GM12878 (cell line): ENCODE data around the gene SIKE1. TPM values are rescaled to one million over a fixed set of nuclear protein-coding genes. Genes with fewer than 3 reads are reported as not detected.

Experiments
- ATAC-seq: fragments of 200-7000 bp; cut with Tn5 transposase; 3 replicates; pipeline ENCODE4 v1.9.1; 2020; ENCODE audit warnings: mild to moderate bottlenecking, moderate library complexity
- BruUV-seq: library from RNA; stranded (reverse); fragments of 400-500 nt; replicated peaks from 2 replicates; lab custom pipeline; 2021; lab: Mats Ljungman, UMichigan
- CTCF ChIA-PET: fragments of 300-600 bp; sonication (Branson Sonifier 250); formaldehyde crosslinking; extraction: SDS; loops from one replicate; lab custom pipeline; 2021; ENCODE audit warnings: inconsistent platforms; lab: Yijun Ruan, JAX
- POLR2A ChIA-PET: fragments of 350-600 bp; formaldehyde crosslinking; extraction: SDS; loops from one replicate; lab custom pipeline; 2021; ENCODE audit warnings: inconsistent platforms; lab: Charles Lee
- RAD21 ChIA-PET: fragments of 300-600 bp; sonication (Branson Sonifier 250); formaldehyde crosslinking; loops from one replicate; lab custom pipeline; 2023; ENCODE audit warnings: antibody characterized with exemption; ENCODE audit not compliant: unreplicated experiment; lab: Charles Lee
- SMC1A ChIA-PET: fragments of 300-600 bp; sonication (Branson Sonifier 250); formaldehyde crosslinking; loops from one replicate; lab custom pipeline; 2023; ENCODE audit not compliant: unreplicated experiment, uncharacterized antibody; lab: Charles Lee
- DNase-seq: peaks from one replicate; pipeline ENCODE4 v3.0.0-alpha.2; 2011; ENCODE audit warnings: low read depth, low spot score
- FAIRE-seq: peaks from 3 replicates; lab custom pipeline; 2011; peaks lifted over from hg19 to GRCh38; lab: Jason Lieb, UNC
- H2AFZ ChIP-seq: 2 replicates; pipeline ENCODE4 v1.6.0; 2011; ENCODE audit warnings: low read depth, low read length, control low read depth; ENCODE audit not compliant: control insufficient read depth
- H3K27ac ChIP-seq: 2 replicates; pipeline ENCODE4 v1.5.1; 2011; ENCODE audit warnings: control low read depth; ENCODE audit not compliant: control insufficient read depth, insufficient read depth
- H3K27me3 ChIP-seq, 2 experiments: replicated peaks in 1 of 2; 2 replicates each; pipeline versions ENCODE4 v1.6.0 to v1.6.1; 2011; ENCODE audit warnings: low read length in 1 of 2; ENCODE audit not compliant: control insufficient read depth in 2 of 2, insufficient read depth in 2 of 2
- H3K36me3 ChIP-seq, 2 experiments: 2 replicates each; pipeline ENCODE4 v1.5.1; 2011; ENCODE audit warnings: low read length in 1 of 2; ENCODE audit not compliant: control insufficient read depth in 2 of 2, insufficient read depth in 2 of 2
- H3K4me1 ChIP-seq: 2 replicates; pipeline ENCODE4 v1.6.1; 2011; ENCODE audit warnings: mild to moderate bottlenecking, low read length, moderate library complexity, mixed read lengths; ENCODE audit not compliant: control insufficient read depth, insufficient read depth
- H3K4me2 ChIP-seq: 2 replicates; pipeline ENCODE4 v1.6.0; 2011; ENCODE audit warnings: control low read depth; ENCODE audit not compliant: control insufficient read depth, insufficient read depth
- H3K4me3 ChIP-seq: fragments of 200-600 bp; sonication (generic); 2 replicates; pipeline ENCODE4 v1.5.1; 2016
- H3K79me2 ChIP-seq: 2 replicates; pipeline ENCODE4 v1.6.0; 2011; ENCODE audit warnings: low read length; ENCODE audit not compliant: control insufficient read depth, insufficient read depth
- H3K9ac ChIP-seq: 2 replicates; pipeline ENCODE4 v1.8.0; 2011; ENCODE audit warnings: low read length, control low read depth, mixed read lengths; ENCODE audit not compliant: control insufficient read depth, insufficient read depth
- H3K9me3 ChIP-seq: replicated peaks from 3 replicates; pipeline ENCODE4 v1.5.1; 2011; ENCODE audit warnings: mild to moderate bottlenecking, low read length; ENCODE audit not compliant: control insufficient read depth, insufficient read depth
- H4K20me1 ChIP-seq: 2 replicates; pipeline ENCODE4 v1.6.0; 2011; ENCODE audit not compliant: control insufficient read depth, insufficient read depth
- CBFB ChIP-seq: IDR thresholded peaks from 2 replicates; pipeline ENCODE4 v1.6.1; 2016; ENCODE audit warnings: antibody characterized with exemption, low read depth
- HDAC6 ChIP-seq: fragments of 200-600 bp; sonication (generic); IDR thresholded peaks from one replicate; pipeline ENCODE4 v1.8.0; 2017; ENCODE audit warnings: antibody characterized with exemption; ENCODE audit not compliant: unreplicated experiment
- IRF5 ChIP-seq: fragments of 450-650 bp; IDR thresholded peaks from 2 replicates; pipeline ENCODE4 v1.6.1; 2017; ENCODE audit warnings: borderline replicate concordance
- LARP7 ChIP-seq: fragments of 450-650 bp; IDR thresholded peaks from 2 replicates; pipeline ENCODE4 v1.6.1; 2017; ENCODE audit warnings: mild to moderate bottlenecking
- MYB ChIP-seq: fragments of 150-350 bp; IDR thresholded peaks from 2 replicates; pipeline ENCODE4 v1.6.1; 2014; ENCODE audit warnings: mild to moderate bottlenecking, low read depth, low read length, borderline replicate concordance
- NBN ChIP-seq: fragments of 450-650 bp; IDR thresholded peaks from 2 replicates; pipeline ENCODE4 v1.6.1; 2016
- NFXL1 ChIP-seq: fragments of 450-650 bp; IDR thresholded peaks from 2 replicates; pipeline ENCODE4 v1.6.1; 2017; ENCODE audit warnings: antibody characterized with exemption, mild to moderate bottlenecking, borderline replicate concordance
- NFYA ChIP-seq: IDR thresholded peaks from 2 replicates; pipeline ENCODE4 v1.6.1; 2011; ENCODE audit warnings: low read depth, mild to moderate bottlenecking, low read length, improper control_type of control experiment, borderline replicate concordance
- POLR2AphosphoS2 ChIP-seq: IDR thresholded peaks from 2 replicates; pipeline ENCODE4 v1.6.1; 2011; ENCODE audit warnings: low read depth, mild to moderate bottlenecking, low read length, improper control_type of control experiment, moderate library complexity
- RELA ChIP-seq: fragments of 450-650 bp; IDR thresholded peaks from 2 replicates; pipeline ENCODE4 v1.8.0; 2014; ENCODE audit warnings: borderline replicate concordance; ENCODE audit not compliant: partially characterized antibody
- REST ChIP-seq: IDR thresholded peaks from 2 replicates; pipeline ENCODE4 v1.6.1; 2012; ENCODE audit warnings: mild to moderate bottlenecking, low read depth, low read length
- RFX5 ChIP-seq: IDR thresholded peaks from 2 replicates; pipeline ENCODE4 v1.6.1; 2011; ENCODE audit warnings: low read depth, low read length, improper control_type of control experiment
- TCF3 ChIP-seq: IDR thresholded peaks from 2 replicates; pipeline ENCODE4 v1.6.1; 2012; ENCODE audit warnings: low read depth, mild to moderate bottlenecking, low read length, borderline replicate concordance; ENCODE audit not compliant: insufficient read depth
- ZBED1 ChIP-seq: IDR thresholded peaks from 2 replicates; pipeline ENCODE4 v1.6.1; 2016; ENCODE audit warnings: borderline replicate concordance
- ZNF207 ChIP-seq: fragments of 450-650 bp; IDR thresholded peaks from 2 replicates; pipeline ENCODE4 v1.6.1; 2014; ENCODE audit warnings: antibody characterized with exemption, mild to moderate bottlenecking, borderline replicate concordance
- ZNF217 ChIP-seq: fragments of 450-650 bp; IDR thresholded peaks from 2 replicates; pipeline ENCODE4 v1.6.1; 2017; ENCODE audit warnings: antibody characterized with exemption, mild to moderate bottlenecking
- ZNF622 ChIP-seq: fragments of 450-650 bp; IDR thresholded peaks from 2 replicates; pipeline ENCODE4 v1.6.1; 2017; ENCODE audit warnings: mild to moderate bottlenecking, inconsistent platforms
- ZZZ3 ChIP-seq: IDR thresholded peaks from 2 replicates; pipeline ENCODE4 v1.6.1; 2011; ENCODE audit warnings: low read depth; ENCODE audit not compliant: control insufficient read depth, insufficient read length
- WGBS: methylation state at CpG from one replicate; pipeline ENCODE4 v1.1.6; 2016; ENCODE audit warnings: low lambda C conversion rate; ENCODE audit not compliant: insufficient replicate concordance, insufficient coverage; ENCODE audit errors: missing lambda C conversion rate; 5-methylcytosine and 5-hydroxymethylcytosine counted together
- in situ Hi-C: fragments of 300-500 bp; cut with MboI; formaldehyde crosslinking; loops from 9 replicates; pipeline ENCODE4 v1.14.3; 2018; ENCODE audit warnings: mixed read lengths
- intact Hi-C: fragments of 100-400 bp; cut with micrococcal nuclease; formaldehyde crosslinking; loops from one replicate; pipeline ENCODE4 v1.14.2; 2022; ENCODE audit not compliant: unreplicated experiment
- polyA plus RNA-seq, 11 experiments: library from polyadenylated mRNA; depleted of rRNA in 4 of 11; unstranded in 6 of 11; stranded (reverse) in 5 of 11; fragments of >200 nt; fragmentation: Nextera tagmentation in 4 of 11; fragmentation: Illumina TruSeq in 1 of 11; extraction: Ambion mirVana in 4 of 11; extraction: Trizol in 1 of 11; gene quantifications; 1 replicate in 1 of 11; 2 replicates in 10 of 11; pipeline versions ENCODE4 v1.2.1 to v1.2.3, GENCODE V29; 2011 to 2016; ENCODE audit warnings: inconsistent platforms in 2 of 11, missing spikeins in 2 of 11, low read depth in 1 of 11
- total RNA-seq, 4 experiments: library from RNA; depleted of rRNA in 3 of 4; stranded (reverse); fragments of >200 nt in 3 of 4; fragmentation: Illumina TruSeq in 1 of 4; extraction: Trizol in 1 of 4; gene quantifications; 2 replicates each; pipeline versions ENCODE4 v1.2.1 to v1.2.3, GENCODE V29; 2013 to 2021

SIKE1 gene
- total and polyA plus RNA-seq, 10 of the 15 experiments (the other 5 are each of a cell fraction or from before 2014, with no cell fraction given): 10.4 to 67.0 (median 45.5) TPM

GRCh38 chr1:114740331-114740730, 40.2 kb downstream of the SIKE1 start:
- TF ChIP-seq NFYA (no peak), ZBED1 (no peak), RFX5 (no peak), HDAC6 (no peak), ZNF622 (no peak), REST (no peak), LARP7 (no peak), ZNF207 (no peak), TCF3 (no peak), NBN (no peak), MYB (no peak), CBFB (no peak), IRF5 (no peak), ZNF217 (no peak), RELA (no peak), ZZZ3 (no peak), POLR2AphosphoS2 (no peak), NFXL1 (no peak)
- POLR2A ChIA-PET: no interaction called here

More at GRCh38 chr1:114740331-114740730, 40.2 kb downstream of the SIKE1 start:
- in situ Hi-C loops (loop anchor here (25.0 kb wide), 1 partner anchor 1778 kb away; the partner anchor contains the start of gene SLC16A1), intact Hi-C loops (no loop called here)
- Histone ChIP-seq H3K79me2 (peaks cover 48% of the 10 kb centered on the region), H3K27me3 (no peaks in the 10 kb centered on the region), H3K4me1 (no peaks in the 10 kb centered on the region), H4K20me1 (no peaks in the 10 kb centered on the region; the same call in 1 of the 2 replicates), H3K27ac (no peak overlapping the region), H3K4me2 (no peak overlapping the region), H3K4me3 (no peak overlapping the region), H2AFZ (no peak overlapping the region), H3K9ac (no peak overlapping the region), H3K9me3 (no peaks in the 10 kb centered on the region), H3K36me3 (peaks cover 4 to 55% of the 10 kb centered on the region in 2 experiments)
- FAIRE-seq: no peak
- no TSS peak for BruUV-seq
- no peak for ATAC-seq
- RAD21 ChIA-PET: no interaction called here
- DNase-seq: no peak
- 93% methylated on average over 1 of the region's 1 CpG for WGBS
- CTCF ChIA-PET: no interaction called here
- SMC1A ChIA-PET: interaction anchor here (0.9 to 1.4 kb wide), 2 partner anchors 11 to 13 kb away, joined by 3 to 5 read pairs; no protein-coding TSS in a partner anchor
